Tibial artery (tissue), 4 donors: ENCODE results near the gene PRIMA1.

ENCODE experiments used
- DNase-seq, 2 donors: peaks; one replicate each; pipeline ENCODE4 v3.0.0-alpha.2; 2019
- H3K27ac ChIP-seq, 2 donors: fragments of 200-600 bp; sonication (generic) in 1 of 2; 1 replicate in 1 of 2; 2 replicates in 1 of 2; pipeline ENCODE4 v1.5.1; 2018 to 2019; ENCODE audit warnings: mild to moderate bottlenecking in 1 of 2
- H3K27me3 ChIP-seq, 2 donors: fragments of 200-600 bp; sonication (generic) in 1 of 2; one replicate each; pipeline versions ENCODE4 v1.5.1 to v1.6.0; 2016 to 2019
- H3K36me3 ChIP-seq, 3 donors: fragments of 200-600 bp; sonication (generic) in 2 of 3; one replicate each; pipeline ENCODE4 v1.5.1; 2016 to 2019; ENCODE audit warnings: mild to moderate bottlenecking in 2 of 3
- H3K4me1 ChIP-seq, 4 donors: fragments of 200-600 bp; sonication (generic) in 2 of 4; 1 replicate in 3 of 4; 2 replicates in 1 of 4; pipeline ENCODE4 v1.5.1; 2016 to 2019
- H3K4me3 ChIP-seq, 2 donors: fragments of 200-600 bp; sonication (generic) in 1 of 2; 1 replicate in 1 of 2; 2 replicates in 1 of 2; pipeline ENCODE4 v1.5.1; 2018 to 2019; ENCODE audit warnings: mild to moderate bottlenecking in 2 of 2
- H3K9me3 ChIP-seq, 3 donors: fragments of 200-600 bp; sonication (generic) in 1 of 3; one replicate each; pipeline ENCODE4 v1.5.1; 2016 to 2019
- intact Hi-C: fragments of 100-400 bp; cut with DNase I; formaldehyde crosslinking; loops from one replicate; pipeline ENCODE4 v1.15.0; 2023; ENCODE audit warnings: low total_unique reads
- TF ChIP-seq, protein P1 (sequence below), 2 experiments: fragments of 200-600 bp in 1 of 2; fragments of 450-650 bp in 1 of 2; IDR thresholded peaks; one replicate each; pipeline ENCODE4 v1.5.1; 2017 to 2019; ENCODE audit warnings: antibody characterized with exemption in 2 of 2, mild to moderate bottlenecking in 1 of 2, moderate library complexity in 1 of 2

The PRIMA1 gene

DNA sequence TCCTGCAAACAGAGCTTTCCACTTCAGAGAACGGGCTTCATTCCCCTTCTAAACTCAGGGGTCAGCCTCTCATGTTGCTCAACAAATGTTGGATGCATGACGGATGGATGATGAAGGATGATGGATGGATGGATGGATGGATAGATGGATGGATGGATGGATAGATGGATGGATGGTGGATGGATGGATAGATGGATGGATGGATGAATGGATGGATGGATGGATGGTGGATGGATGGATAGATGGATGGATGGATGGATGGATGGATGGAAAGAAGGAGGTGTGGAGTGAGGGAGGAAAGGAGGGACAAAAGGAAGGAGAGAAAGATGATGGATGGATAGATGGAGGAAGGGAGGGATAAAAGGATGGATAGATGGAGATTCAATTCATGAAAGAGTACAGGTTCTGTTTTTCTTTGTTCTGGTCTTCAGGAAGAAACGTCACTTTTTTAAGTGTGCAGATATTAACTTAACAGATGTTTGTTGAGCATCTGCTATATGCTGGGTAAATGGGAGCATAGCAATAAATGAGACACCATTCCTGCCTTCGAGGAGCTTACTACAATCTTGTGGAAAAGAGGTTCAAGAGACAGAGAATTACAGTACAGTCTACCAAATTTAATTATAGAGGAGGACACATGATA, 41.7 kb upstream of the PRIMA1 start:
- intact Hi-C loops: no loop called here
- no peaks in the 10 kb centered on the region for H3K36me3 ChIP-seq
- peaks cover 0 to 9% of the 10 kb centered on the region in 2 donors for H3K27me3 ChIP-seq
- H3K4me1 ChIP-seq: peaks cover 0 to 2% (median 0%) of the 10 kb centered on the region in 4 donors
- TF ChIP-seq, protein P1, sequence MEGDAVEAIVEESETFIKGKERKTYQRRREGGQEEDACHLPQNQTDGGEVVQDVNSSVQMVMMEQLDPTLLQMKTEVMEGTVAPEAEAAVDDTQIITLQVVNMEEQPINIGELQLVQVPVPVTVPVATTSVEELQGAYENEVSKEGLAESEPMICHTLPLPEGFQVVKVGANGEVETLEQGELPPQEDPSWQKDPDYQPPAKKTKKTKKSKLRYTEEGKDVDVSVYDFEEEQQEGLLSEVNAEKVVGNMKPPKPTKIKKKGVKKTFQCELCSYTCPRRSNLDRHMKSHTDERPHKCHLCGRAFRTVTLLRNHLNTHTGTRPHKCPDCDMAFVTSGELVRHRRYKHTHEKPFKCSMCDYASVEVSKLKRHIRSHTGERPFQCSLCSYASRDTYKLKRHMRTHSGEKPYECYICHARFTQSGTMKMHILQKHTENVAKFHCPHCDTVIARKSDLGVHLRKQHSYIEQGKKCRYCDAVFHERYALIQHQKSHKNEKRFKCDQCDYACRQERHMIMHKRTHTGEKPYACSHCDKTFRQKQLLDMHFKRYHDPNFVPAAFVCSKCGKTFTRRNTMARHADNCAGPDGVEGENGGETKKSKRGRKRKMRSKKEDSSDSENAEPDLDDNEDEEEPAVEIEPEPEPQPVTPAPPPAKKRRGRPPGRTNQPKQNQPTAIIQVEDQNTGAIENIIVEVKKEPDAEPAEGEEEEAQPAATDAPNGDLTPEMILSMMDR (IDR thresholded peaks at IDR 0.05): no peak
- H3K27ac ChIP-seq: no peak overlapping the region
- H3K4me3 ChIP-seq: no peak overlapping the region
- H3K9me3 ChIP-seq: no peaks in the 10 kb centered on the region
- no peak for DNase-seq

DNA sequence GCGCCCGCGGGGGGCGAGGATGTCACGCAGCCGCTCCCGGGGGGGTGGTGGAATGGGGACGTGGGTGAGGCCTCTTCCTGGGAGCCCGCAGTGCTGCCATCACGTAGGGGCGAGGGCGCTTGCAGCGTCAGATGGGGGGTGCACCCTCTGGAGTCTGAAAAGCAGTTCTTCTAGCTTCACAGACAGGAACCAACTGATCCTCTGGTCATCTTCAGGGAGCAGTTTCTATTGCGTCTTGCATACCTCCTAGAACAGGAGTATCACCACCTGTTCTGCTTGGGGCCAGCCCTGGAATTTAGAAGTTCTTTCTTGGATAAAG, 36.9 kb upstream of the PRIMA1 start:
- Histone ChIP-seq H3K27me3 (peaks cover 0 to 25% of the 10 kb centered on the region in 2 donors), H3K9me3 (no peaks in the 10 kb centered on the region), H3K4me1 (peaks cover 0 to 5% (median 0%) of the 10 kb centered on the region in 4 donors), H3K36me3 (no peaks in the 10 kb centered on the region), H3K4me3 (no peak overlapping the region), H3K27ac (no peak overlapping the region)
- TF ChIP-seq, protein P1 (IDR thresholded peaks at IDR 0.05): no peak
- intact Hi-C loops: no loop called here
- no peak for DNase-seq

DNA sequence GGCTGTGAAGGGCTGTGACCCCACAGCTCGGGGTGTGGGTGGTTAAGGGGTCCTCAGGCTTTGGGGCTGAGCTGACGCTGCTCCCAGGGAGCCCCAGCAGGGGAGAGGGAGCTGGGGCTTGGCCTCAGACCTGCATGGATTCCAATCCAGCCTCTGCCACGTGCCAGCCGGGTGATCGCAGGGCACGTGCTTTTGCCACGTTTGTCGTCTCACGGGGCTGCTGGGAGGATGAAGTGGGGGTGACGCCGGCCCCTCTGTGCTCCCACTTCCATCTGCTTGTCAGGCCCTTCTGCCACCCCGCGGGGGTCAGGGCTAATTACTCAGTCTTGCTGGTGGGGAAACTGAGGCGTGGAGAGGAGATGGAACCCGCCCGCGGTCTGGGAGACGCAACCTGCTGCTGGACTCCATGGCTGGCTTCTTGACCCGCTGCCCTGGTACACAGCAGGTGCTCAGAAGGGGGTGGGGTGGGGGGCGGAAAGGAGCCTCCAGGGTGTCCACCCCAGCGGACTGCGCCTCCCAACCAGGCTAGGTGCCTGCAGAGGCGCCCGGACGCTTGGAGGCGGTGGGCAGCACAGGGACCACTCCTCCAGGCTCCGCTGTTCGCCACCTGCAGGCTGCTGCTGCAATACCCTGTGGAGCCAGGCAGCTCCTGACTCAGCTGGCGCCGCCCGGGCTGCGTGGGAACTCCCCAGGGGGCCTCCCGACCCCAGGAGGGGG, 36.4 kb upstream of the PRIMA1 start:
- H3K4me3 ChIP-seq: no peak overlapping the region
- peaks cover 0 to 25% of the 10 kb centered on the region in 2 donors for H3K27me3 ChIP-seq
- no peak for DNase-seq

DNA sequence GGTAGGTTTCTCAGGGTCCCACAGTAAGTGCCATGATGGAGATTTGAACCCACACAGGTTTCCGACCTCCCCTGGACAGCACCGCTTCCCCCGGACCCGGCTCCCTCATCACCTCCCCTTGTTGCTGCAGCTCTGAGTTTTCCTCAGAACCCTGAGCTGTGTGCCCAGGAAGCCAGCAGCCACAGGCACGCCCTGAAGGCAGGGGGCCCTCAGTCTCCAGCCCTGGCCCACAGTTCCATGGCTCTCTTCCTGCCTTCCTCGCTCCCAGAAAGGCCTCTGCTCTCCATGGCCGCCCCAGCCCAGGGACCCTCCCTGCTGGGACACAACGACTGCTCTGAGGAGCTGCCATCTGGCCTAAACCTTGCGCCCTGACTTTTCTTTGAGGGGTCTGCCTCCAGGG, 35.8 kb upstream of the PRIMA1 start:
- intact Hi-C loops: no loop called here
- TF ChIP-seq, protein P1 (IDR thresholded peaks at IDR 0.05): no peak
- Histone ChIP-seq H3K27me3 (peaks cover 0 to 25% of the 10 kb centered on the region in 2 donors), H3K27ac (no peak overlapping the region), H3K4me3 (no peak overlapping the region), H3K36me3 (no peaks in the 10 kb centered on the region), H3K4me1 (peaks cover 0 to 5% (median 0%) of the 10 kb centered on the region in 4 donors), H3K9me3 (no peaks in the 10 kb centered on the region)
- no peak for DNase-seq

More for the DNA sequence above, 36.4 kb upstream of the PRIMA1 start:
- Histone ChIP-seq H3K36me3 (no peaks in the 10 kb centered on the region), H3K27ac (no peak overlapping the region), H3K4me1 (peaks cover 0 to 5% (median 0%) of the 10 kb centered on the region in 4 donors), H3K9me3 (no peaks in the 10 kb centered on the region)
- intact Hi-C loops: no loop called here
- TF ChIP-seq, protein P1 (IDR thresholded peaks at IDR 0.05): no peak

DNA sequence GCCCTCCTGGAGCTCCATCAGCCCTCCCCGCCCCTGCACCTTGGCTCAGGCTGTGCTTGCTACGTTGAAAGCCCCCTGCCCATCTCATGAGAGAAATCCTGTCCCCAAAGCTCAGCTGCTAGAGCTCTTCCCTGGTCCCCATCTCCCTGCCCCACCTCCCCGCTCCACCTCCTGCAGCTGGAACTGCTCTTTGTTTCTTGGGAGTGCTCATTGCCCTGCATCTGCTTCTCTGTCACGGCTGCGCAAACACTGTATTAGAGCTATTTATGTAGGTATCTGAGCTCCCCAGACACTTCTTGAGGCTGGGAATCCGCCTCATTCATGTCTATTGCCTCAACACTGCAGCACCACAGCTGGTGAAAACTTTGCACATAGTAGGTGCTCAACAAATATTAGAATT, 32.8 kb upstream of the PRIMA1 start:
- intact Hi-C loops: no loop called here
- Histone ChIP-seq H3K4me3 (no peak overlapping the region), H3K27me3 (peaks cover 0 to 25% of the 10 kb centered on the region in 2 donors), H3K27ac (no peak overlapping the region), H3K4me1 (peaks cover 0 to 5% (median 0%) of the 10 kb centered on the region in 4 donors), H3K36me3 (no peaks in the 10 kb centered on the region), H3K9me3 (peaks cover 0 to 4% (median 0%) of the 10 kb centered on the region in 3 donors)
- TF ChIP-seq, protein P1 (IDR thresholded peaks at IDR 0.05): no peak
- DNase-seq: no peak
